Fibroblast of gingiva (primary cell): ENCODE data around the gene FUT8.
A peak's percentile ranks its signal among the peaks of the same experiment; 100 is the strongest.

Experiments
- DNase-seq: peaks from one replicate; pipeline ENCODE4 v3.0.0-alpha.2; 2011; ENCODE audit warnings: low read depth

FUT8 gene

DNA sequence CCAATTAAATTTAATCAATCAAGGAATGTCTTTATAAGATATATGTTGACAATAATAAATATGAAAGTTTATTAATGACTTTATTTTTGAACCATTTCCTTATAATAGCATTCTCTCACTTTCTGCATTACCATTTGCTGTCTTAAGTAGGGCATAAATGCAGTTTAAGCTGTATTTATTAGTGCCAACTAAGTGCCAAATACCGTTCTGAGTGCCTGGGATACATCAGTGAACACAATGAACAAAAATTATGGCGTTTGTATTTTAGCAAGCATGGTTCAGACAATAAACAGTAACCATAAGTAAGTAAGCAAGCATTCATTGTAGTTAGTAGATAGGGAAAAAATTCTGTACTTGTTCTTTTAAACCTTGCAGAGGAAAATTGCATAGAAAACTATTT, 145.8 kb downstream of the FUT8 start:
- DNase-seq, result no peak

- DNase-seq, result no peak
These were observed 148.0 kb downstream of the FUT8 start for GRCh38 chr14:65560340-65561027.

DNA sequence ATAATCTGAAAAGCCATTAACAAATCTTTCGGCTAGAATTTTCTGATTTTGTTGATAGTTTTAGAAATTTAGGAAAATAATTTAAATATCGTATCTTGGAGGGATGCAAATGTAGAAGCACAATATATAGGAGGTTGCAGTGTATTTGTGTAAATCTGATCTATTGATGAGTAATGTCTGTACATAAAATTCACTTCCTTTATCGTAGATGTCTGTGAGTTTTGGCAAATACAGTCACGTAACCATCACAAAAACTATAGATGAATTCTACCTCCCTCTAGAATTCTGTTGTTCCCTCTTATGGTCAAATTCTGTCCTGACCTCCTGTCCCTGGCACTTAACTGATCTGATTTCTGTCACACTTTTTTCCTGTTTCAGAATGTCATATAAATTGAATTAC, 151.8 kb downstream of the FUT8 start:
- no peak for DNase-seq

- DNase-seq, result peak; percentile 21
These were observed 153.4 kb downstream of the FUT8 start for GRCh38 chr14:65565948-65566347.

- no peak for DNase-seq
These were observed 154.4 kb downstream of the FUT8 start for GRCh38 chr14:65566820-65567522.

GRCh38 chr14:65574611-65575010, 162.1 kb downstream of the FUT8 start:
- DNase-seq, result no peak

DNA sequence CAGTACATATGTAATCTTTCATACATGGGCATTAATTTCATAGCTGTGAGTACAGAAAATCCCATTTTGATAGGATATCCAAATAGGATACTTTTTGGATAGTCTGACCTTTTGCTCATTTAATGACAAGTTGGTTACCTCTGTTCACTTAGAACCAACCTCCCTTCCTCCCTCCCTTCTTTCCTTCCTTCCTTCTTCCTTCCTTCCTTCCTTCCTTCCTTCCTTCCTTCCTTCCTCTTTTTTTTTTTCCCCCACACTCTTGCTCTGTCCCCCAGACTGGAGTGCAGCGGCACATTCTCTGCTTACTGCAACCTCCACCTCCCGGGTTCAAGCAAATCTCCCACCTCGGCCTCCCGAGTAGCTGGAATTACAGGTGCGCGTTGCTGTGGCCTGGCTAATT, 162.9 kb downstream of the FUT8 start:
- DNase-seq, result no peak

- no peak for DNase-seq
These were observed 168.4 kb downstream of the FUT8 start for GRCh38 chr14:65580973-65581372.

DNA sequence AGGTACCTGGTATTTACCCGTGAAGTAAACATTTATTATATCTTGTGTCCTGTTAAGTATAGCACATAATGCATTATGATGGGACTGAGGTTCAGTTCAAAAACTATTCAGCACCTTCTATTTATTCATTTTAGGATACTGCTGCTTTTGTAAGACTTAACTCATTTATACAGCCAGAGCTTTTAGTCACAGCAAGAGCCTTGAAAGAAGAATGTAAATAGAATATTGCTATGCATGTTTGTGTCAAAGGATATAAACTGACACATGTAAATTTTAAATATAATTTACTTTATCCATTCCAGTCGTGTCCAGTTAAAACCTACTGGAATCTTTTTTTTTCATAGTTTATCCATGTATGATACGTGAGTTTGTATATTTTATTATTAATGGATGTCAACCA, 168.8 kb downstream of the FUT8 start:
- DNase-seq, result no peak

DNA sequence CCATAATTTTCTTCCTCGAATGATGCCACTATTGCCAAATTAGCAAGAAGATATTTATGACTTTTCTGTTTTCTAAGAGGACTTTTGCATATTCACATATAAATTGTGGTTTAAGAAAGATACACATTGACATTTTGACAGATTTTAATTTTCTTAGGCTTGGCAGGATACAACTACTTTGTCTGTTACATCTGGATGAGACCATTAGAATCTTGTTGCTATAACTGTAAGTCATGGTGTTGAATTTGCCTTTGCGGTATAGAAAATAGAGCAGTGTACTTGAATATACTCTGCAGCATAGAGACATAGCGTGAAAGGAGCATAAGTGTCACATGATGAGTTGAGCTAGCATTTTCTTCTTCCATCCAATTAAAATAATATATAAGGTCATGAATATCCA, 169.3 kb downstream of the FUT8 start:
- no peak for DNase-seq

- no peak for DNase-seq
These were observed 172.7 kb downstream of the FUT8 start for GRCh38 chr14:65585216-65585615.

- peak; percentile 61 for DNase-seq
These were observed 176.1 kb downstream of the FUT8 start for GRCh38 chr14:65588426-65589140.

DNA sequence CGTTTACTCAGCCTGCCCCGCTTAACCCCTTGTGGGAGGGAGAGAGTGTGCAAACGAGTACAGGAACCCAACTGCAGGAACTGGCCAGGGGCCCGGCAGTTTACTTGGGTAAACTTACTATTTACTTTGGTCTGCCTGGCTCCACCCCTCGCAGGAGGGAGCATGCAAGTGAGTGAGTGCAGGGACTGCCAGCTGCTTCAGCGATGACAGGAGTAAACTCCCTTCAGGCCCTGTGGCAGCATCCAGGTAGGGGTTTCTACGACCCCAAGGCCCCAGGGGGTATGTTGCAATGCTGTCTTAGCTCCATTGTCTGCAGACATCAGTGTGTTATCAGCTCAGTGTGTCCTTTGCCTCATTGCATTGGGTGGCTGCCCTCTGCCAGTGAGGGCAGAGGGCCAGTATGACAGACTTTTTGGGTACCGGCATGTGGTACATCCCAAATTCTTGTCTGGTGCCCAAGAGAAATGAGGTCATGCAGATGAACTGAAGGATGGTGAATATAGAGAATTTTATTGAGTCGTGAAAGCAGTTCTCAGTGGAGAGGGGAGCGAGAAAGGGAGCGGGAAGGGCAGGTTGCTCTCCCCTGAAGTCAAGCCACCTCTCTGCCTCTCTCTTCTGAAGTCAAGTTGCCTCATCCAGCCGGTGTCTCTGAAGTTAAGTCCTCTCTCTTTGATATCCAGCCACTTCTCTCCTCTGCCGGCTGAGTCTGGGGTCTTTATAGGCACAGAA, 181.8 kb downstream of the FUT8 start:
- DNase-seq, result no peak

GRCh38 chr14:65594882-65595237, 182.3 kb downstream of the FUT8 start:
- no peak for DNase-seq

GRCh38 chr14:65599375-65599774, 186.8 kb downstream of the FUT8 start:
- DNase-seq, result no peak

DNA sequence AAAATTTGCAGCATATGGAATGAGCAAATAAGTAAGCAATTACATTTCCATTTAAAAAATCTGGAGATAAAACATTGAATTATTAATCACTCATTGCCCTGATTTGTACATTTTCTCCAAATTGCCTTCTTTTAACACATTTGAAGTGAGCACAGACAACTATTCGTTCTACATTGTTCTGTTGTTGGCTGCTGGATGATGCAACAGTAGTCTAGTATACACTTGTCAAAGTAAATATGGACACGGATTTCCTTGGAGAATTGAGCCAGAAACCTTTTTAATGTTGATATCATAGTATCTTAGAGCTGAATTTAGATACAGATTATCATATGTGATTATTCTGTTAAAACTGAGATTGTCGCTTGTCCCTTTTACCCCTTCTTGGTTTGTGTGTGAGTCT, 188.2 kb downstream of the FUT8 start:
- no peak for DNase-seq

GRCh38 chr14:65604535-65604934, 192.0 kb downstream of the FUT8 start:
- DNase-seq, result no peak

DNA sequence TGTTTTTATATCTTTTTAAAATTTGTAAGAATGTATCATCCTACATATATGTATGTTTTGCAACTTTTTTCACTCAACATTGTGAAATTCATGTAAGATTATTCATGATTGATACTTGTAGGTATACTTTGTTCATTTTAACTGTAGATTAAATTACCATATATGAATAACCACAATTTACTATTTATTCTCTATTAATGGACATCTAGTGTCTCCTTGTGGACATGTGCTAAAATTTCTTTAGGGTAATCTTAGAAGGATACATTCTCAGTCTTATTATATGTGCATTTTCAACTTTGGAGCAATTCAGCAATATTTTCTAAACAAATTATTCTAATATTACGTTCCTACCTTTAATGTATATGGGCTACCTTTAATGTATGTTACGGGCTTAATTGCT, 192.4 kb downstream of the FUT8 start:
- no peak for DNase-seq

DNA sequence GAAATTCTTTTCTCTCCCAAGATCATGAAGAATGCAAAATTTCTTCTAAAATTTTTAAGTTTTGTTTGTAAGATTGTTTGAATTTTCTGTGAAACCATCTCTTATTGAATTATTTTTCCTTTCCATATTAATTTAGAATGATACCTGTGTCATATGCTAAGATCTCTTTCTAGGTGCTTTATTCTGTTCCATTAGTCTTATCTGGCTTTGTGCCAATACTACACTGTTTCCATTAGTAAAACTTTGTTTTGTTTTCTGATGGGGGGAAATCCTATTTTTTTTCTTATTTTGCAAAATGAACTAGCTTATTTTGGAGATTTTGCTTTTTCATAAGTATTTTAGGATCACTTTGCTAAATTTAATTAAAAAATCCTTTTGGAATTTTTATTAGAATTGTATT, 193.9 kb downstream of the FUT8 start:
- DNase-seq, result no peak

GRCh38 chr14:65613131-65613650, 200.7 kb downstream of the FUT8 start:
- DNase-seq, result no peak

DNA sequence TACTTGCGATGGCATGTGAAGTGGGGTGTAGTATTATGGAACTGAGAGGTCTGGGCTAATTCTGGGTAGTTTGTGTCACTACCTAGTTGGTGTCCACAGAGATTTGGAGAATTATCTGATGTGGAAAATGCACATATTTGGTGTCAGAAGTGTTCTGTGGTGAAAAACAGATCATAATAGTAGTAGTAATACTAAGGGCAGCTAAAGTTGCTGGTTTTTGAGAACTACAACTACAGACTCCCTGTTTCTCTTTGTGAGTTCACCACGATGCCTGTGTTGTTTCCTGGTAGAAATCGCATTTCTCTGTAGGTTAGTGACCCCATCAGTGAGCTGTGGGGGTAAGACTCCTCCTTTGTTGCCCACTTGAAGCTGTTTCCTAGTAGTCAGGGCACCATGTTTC, 206.5 kb downstream of the FUT8 start:
- no peak for DNase-seq

GRCh38 chr14:65620195-65620594, 207.7 kb downstream of the FUT8 start:
- DNase-seq, result no peak
